DMS 273 (cell line): ENCODE measurements around the gene WDR91.
A peak's percentile ranks its signal among the peaks of the same experiment; 100 is the strongest.
"Not testable (repeated sequence)": the region's sequence is repeated elsewhere in the genome, so short reads cannot be mapped to it uniquely, and the experiment has no call there.

Experiments
- DNase-seq: peaks from one replicate; lab custom pipeline; 2025; ENCODE audit not compliant: unreplicated experiment; lab: John Stamatoyannopoulos, UW

Gene WDR91

DNA sequence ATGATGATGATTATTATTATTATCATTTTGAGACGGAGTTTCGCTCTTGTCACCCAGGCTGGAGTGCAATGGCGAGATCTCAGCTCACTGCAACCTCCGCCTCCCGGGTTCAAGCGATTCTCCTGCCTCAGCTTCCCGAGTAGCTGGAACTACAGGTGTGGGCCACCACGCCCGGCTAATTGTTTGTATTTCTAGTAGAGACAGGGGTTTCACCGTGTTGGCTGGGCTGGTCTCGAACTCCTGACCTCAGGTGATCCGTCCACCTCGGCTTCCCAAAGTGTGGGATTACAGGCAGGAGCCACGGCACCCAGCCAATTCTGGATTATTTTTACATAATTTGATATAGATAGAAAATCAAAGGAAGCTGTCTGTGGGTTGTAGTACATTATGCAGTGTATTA, 22.8 kb upstream of the WDR91 start:
- not testable (repeated sequence) for DNase-seq

DNA sequence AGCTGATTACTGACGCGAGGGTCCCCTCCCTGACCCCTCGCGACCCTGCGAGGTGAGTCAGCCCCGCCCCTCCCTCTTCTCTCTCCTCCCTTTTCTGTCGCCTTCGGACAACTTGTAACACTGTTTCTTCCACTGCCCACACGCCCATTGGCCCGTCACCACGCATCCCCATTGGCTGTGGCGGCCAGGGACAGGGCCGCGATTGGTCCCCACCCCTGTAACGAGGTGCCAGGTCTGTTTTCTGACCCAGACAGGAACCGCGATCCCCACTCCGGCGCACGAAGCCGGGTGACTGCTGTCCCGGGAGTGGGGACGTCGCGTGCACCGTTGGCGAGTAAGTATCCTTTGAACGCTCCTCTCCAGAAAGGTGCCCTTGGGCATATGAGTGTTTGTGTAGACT, 22.2 kb upstream of the WDR91 start, which contains the start of gene STRA8:
STRA8 (plus strand) TSS at position 269 of the 400 bp plus-strand sequence. CDS start 6,687 bp downstream, outside the sequence.
- no peak for DNase-seq

DNA sequence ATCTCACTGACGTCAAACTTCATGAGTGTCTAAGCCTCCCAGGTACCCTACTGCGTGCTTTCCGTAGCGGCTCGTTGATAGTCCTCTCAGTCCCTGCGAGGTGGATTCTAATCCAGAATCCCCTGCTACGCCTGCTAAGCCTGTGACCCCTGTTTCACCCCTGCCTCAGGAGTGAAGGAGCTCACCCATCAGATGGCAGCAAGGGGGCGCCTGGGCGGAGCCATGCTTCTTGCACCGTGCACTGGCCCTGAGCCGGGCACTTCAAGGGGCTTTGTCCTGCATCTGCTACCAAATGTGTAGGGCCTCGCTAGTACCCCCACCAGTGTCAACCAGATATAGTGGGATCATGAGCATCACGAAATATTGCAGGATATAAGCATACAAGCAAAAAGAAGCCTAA, 21.4 kb upstream of the WDR91 start:
- peak; percentile 61 for DNase-seq

DNA sequence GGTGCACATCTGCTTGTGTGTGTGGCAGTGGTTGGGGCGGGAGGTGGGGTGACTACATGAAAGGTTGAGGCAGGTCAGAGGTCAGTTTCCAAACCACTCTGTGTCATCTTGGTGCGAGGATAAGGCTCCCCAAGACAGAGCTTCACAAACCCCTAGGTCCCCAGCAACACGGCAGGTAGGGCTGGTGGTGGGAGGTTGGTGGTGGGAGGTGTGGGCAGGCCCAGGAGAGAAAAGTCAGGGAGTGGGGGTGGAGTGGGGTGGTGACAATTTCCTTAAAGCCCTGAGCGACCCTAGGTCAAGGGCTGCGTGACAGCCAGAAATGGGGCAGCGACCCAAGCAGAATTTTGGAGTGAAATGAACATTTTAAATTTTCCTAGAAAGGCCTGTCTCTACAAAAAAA, 20.8 kb upstream of the WDR91 start:
- DNase-seq = no peak

DNA sequence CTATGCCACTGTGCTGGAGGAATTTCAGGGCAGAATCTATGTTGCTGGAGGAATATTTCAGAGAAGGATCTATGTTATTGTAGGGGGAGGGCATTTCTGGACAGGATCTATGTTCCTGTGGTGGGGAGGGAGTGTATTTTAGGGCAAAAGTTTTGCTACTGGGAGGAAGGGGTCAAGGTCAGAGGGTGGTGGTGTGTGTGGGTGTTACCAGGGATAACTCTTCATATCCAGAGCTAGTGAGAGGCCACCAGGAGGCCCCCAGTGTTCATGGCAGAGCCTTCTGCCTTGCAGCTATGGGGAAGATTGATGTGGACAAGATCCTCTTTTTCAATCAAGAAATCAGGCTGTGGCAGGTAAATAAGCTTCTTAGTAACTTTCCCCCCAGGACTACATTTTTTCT, 20.4 kb upstream of the WDR91 start:
- DNase-seq = no peak

DNA sequence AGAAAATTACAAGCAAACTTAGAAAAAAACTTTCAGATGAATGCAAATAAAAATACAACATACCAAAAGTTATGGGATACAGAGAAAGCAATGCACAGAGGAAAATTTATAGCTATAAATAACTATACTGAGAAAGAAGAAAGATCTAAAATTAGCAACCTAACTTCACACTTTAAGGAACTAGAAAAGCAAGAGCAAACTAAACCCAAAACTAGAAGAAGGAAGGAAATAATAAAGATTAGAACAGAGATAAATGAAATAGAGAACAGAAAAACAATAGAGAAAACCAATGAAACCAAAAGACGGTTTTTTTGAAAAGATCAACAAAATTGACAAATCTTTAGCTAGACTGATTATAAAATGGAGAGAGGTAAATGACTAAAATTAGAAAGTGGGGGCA, 12.7 kb upstream of the WDR91 start:
- no peak for DNase-seq

DNA sequence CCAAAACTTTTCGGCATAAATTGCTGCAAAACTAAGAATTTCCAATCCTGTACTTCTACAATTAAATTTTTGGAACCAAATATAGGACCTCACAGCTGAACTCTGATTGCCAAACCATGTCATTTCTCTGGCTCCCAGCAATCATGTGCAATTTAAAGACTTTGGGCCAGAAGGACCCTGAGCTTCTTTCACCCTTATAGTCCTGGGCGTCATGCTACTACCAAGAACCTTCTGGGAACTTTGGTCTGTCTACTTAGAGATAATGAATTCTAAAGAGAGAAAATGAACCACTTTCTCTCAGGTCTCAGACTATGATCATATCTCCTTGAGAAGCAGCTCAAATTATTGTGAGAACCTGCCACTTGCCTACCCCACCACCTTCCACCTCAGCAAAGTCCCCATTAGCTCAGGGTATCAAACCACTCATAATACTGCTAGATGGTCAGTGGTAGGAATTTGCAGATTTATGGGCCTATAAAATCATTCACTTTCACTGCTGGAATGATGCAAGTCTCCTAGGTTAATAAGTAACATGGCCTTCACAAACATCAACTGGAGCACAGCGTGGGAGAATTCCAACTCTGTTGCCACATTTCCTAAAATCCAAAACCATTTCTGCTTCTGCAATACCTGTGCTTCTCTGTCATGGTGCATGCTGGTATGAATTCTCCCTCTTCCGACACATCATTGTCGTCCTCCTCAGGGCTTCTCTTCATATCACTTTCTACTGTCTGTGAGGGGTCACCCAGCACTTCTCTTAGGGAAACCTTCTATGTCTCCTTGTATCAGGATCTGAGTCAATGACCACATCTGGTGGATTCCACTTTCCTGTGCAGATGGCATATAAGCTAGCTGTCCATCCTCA, 6.6 kb upstream of the WDR91 start:
- DNase-seq = no peak

DNA sequence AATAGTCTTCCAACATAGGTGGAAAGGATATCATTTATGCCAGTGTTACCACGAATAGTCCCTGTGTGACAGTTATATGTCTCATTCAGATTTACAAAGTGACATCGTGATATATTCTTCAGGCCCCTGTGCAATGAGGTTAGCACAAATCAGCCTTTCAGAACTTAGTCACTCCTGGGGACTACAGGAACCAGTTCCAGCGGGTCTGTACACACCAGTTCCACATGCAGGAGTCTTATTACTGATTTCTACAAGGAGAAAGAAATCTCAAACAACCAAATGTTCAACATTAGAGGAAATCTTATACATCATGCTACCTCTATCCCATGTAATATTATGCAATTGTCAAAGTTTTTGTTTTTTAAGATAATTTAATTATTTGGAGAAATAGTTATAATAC, 4.4 kb upstream of the WDR91 start:
- DNase-seq = no peak

DNA sequence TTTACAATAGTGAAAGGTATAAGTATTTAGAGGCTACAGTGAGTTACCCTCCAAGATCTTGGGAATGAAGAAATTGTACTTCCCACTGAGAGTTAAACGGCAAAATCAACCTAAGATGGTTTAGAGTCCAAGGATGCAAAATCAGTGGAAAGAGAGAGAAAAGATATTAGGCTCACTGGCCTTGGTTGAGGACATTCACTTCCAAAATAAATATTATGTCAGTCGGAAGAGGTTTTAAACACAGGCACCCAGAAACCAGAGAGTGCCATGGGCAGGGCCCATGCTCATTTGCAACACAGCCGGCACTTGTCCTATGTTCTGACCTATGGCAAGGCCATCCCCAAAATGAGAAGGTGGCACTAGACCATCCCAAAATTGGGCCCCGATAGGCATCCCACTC, 3.9 kb upstream of the WDR91 start:
- DNase-seq = no peak

DNA sequence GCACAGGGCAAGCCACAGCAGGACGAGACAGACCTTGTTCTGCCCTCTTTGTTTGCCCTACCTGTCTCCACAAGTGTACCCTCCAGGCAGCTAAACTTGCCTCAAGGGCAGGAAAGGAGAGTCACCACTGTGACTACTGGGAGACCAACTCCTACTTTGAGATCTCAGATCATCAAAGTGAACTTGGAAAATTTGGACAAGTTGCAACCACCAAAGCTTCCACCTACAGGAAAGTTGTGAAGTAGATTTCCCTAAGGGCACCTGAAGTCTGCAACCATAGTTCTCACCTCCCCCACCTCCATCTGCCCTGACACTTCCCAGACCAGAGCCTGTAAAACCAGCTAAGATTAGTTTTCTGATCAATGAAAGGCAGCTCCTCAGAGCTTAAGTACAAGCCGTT, 2.5 kb upstream of the WDR91 start:
- DNase-seq = no peak

DNA sequence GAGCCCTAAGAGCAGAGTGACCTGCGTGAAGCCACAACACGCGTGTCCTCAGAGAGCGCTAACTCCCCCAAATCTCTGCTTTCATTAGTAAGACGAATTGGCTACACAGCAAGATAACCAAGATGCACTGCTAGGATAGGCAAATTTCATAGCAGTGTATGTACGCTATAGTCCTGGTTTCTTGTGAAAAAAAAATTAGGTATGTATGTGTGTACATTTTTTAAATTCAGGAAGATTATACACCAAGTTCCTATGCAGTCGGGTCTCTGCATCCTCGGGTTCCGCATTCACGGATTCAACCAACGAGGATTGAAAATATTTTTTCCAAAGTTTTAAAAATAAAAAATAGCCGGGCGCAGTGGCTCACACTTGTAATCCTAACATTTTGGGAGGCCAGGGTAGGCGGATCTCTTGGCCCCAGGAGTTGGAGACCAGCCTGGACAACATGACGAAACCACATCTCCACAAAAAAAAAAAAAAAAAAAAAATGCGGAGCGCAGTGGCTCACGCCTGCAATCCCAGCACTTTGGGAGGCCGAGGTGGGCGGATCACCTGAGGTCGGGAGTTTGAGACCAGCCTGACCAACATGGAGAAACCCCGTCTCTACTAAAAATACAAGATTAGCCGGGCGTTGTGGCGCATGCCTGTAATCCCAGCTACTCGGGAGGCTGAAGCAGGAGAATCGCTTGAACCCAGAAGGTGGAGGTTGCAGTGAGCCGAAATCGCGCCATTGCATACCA, 790 bp upstream of the WDR91 start:
- not testable (repeated sequence) for DNase-seq

DNA sequence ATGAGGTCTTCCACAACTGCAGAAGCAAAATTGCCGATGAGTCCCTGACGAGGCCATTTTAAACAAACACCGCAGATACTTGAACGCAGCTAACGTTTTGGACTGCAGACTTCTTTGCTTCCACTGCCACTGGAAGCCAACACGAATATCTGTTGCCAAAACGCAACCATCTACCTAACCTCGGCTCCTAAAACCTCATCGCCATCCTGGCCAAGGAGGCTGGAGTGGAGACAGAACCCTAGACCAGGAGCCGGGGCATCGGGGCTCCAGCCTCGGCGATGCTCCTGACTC, 493 bp downstream of the WDR91 start:
- DNase-seq = peak; percentile 77

DNA sequence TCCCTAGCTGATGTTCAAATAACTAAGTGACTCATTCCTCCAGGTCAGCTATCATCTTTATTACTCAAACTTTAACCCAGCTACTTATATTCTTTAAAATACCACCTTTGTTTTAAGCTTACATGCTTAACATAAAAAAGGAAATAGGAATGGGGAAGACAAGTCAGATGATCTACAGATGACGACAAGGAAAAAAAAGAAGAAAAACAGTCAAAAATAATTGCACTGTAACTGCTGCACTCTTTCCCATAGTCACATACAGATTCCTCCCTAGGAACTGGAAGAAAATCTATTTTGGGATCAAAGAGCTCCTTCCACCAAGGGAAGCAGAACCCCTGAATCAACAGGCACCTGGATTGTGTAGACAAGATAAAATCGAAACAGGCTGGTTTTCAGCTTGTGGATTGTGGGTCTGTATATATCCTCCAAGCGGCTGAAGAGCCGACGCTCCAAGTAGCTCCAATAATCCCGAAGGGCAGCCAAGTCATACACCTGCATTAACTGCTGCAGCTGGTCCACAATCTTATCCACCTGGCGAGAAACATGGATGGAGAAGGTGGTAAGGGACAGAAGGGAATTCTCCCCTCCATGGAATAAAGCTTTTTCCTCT, 2.0 kb downstream of the WDR91 start:
- DNase-seq = no peak

DNA sequence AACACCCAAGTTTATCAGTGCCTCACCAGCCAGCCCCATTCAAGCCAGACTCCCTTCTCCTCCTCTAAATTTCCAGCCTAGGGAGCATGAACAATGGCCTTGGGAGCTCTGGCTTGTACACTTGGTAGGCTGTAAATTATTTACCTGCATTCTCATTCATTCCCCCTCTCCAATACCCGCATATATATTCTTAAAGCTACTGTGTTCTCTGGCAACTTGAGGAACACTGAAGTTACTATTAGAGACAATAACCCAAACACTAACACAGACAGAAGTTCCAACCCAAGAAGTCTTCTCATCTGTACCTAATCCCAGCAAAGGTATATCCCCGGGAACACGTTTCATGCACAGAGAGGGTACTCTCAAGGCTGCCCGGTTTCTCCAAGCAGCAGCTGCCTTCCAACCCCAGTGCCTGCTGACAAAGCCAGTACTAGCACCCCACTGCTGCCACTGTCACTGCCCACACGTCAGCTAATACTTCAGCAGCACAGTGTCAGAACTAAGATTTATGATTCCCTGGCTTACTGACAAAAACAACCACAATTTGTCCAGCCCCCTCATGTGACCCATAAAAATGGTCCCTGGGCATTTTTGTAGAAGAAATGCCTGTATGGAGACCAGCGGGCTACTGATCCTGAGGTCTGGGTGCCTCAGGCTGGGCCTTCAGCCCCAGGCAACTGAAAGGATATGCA, 3.1 kb downstream of the WDR91 start:
- DNase-seq = no peak

DNA sequence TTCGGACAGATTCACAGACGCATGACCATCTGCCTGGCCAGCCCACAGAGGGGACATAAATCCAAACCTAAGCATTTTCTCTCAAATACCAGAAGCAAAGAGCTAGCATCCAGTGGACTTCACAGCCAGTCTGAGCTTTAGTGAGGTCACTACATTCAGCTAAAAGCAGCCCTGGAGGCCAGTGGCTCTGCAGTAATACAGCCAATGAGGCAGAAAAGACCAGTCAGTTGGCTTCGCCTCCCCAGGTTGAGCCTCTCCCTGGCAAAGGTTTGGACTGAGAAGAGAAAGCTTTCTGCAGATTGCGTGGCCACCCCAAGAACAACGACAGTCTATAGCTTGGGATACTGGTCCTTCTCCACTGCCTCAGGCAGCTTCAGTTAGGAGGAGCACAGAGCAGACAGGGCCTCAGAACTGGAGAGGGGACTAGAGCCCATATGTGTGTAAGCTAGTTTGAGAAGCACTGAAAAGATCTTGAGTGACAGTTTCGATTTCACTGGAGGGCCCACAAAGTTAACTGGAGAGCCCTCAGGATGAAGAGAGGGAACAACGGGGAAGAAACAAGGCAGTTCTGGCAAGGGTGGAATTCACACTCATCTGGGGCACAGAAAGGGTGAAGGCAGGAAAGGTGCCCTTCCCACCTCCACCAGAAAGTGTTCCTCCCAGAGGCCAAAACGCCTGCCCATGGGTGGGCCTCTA, 3.8 kb downstream of the WDR91 start:
- no peak for DNase-seq

DNA sequence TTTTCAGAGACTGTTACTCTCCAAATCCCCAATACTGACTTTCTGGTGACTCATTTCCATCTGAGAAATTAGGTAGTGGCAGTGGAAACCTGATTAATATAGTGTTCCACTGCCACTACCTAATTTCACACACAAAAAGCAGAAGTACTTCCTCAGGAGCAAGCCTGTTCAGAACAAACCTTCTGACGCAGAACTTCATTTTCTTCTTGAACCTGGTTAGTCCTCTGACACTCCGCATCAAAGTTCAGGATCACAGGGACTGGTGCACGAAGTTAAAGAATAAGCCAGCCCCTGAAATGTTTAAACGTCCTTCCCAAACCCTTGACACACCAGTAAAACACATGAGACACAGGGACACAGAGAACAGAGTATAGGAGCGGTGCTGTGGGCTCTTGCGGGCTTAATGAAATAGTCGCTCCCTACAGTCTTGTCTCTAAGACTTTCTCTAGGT, 4.4 kb downstream of the WDR91 start:
- DNase-seq = no peak

DNA sequence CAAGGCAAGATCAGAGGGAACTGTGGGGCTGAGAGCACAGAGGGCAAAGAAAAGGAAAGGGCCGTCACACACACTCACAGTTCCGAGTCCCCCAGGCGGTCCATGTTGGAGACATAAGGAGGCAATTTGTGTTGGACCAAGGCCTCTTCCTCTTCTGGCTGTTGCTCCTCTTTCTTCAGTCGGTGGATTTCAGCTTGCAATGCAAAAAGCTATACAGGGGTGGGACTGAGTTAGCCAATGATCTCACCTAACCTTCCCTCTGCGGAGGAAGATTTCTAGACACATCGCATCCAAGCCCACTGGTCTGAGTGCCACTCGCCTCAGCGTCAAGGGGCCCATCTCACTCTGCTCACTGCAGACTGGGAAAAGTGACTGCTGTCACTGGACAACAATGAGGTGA, 5.5 kb downstream of the WDR91 start:
- no peak for DNase-seq

DNA sequence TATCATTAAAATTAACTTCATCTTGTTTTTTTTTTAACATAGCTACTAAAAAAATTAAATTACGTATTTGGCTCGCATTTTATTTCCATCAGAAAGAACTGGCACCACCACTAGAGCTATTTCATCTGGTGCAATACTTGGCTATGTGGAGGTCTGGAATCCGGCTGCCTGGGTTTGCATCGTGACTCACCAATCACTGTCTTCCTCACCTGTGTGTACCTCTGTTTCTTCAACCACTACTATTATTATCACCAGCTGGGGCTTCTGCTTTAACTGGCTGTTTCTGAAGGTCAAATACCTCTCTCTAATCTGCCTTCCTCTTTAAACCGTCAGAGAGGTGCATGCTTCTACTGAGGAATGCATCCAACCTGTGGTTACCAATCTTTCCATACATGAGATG, 6.5 kb downstream of the WDR91 start:
- DNase-seq = no peak

DNA sequence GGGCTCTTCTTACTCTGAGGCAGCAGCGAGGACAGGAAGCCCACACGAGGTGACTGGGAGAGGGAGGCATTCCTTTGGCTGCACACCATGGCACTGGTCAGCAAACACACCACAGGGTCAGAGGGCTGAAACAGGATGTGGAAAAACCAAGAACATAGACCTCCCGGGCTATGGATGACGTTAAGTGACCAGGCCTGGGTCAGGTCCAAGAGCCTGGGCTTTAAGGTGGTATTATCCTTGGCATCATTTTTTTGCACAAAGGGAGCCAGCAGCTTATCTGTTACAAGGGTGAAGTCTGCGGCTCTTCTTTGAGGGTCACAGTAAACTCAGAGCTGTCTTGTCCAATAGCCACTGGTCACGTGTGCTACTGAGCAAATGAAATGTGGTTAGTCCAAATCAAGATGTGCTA, 7.0 kb downstream of the WDR91 start:
- DNase-seq = no peak

DNA sequence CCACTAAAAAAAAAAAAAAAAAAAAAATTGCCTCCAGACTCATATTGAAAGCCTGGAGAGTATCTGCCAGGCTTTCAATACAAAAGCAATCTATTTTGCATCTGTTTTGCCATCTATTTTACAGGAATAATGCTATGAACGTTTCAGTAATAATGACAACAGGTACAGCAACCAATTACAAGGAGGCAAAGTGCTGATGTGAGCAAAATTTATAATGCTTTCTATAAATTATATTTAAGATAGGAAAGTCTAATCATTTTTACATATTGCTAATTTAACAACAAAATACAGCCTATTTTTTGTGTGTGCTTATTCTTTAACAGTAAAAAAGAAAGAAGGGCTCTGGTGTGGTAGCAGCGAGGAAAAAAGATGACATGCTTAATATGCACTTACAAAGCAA, 10.0 kb downstream of the WDR91 start:
- no peak for DNase-seq

DNA sequence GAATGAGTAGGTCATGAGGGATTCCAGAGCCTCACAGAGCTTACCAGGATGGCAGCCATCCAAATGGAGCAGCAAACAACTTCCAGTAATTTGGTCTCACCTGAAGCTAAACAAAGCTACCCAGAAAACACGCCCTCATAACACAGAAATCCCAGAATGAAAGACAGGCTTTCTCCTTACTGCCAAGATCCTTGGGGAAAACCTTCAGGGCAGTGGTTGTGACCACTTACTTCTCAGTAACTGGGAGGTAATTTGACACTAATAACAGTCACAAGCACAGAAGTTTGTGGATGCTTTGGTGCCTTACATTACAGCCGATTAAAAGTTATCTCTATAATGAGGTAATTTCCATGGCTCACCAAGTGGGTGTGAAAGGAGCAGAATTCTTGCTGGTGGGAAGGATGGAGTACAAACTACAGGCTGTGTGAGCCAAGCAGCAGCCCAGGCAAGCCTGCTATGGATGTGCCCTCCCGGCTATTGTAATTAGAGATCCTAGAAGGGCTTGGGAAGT, 10.4 kb downstream of the WDR91 start:
- peak; percentile 20 for DNase-seq
